IMR-90 (cell line): ENCODE results near the gene SLC25A21. TPM values are rescaled to one million over a fixed set of nuclear protein-coding genes. Genes with fewer than 3 reads are reported as not detected.

Source experiments
- ATAC-seq: fragments of 200-7000 bp; cut with Tn5 transposase; 2 replicates; pipeline ENCODE4 v1.9.1; 2020; ENCODE audit warnings: low read depth, mild to moderate bottlenecking, moderate library complexity
- BruUV-seq: library from RNA; stranded (reverse); fragments of 400-500 nt; replicated peaks from 2 replicates; lab custom pipeline; 2021; lab: Mats Ljungman, UMichigan
- CTCF ChIA-PET: fragments of 300-600 bp; formaldehyde crosslinking; extraction: SDS; loops from one replicate; lab custom pipeline; 2021; ENCODE audit warnings: antibody characterized with exemption; lab: Yijun Ruan, JAX
- POLR2A ChIA-PET: fragments of 300-600 bp; sonication (Branson Sonifier 250); formaldehyde crosslinking; loops from one replicate; lab custom pipeline; 2022; ENCODE audit warnings: antibody characterized with exemption; ENCODE audit not compliant: unreplicated experiment; lab: Charles Lee
- DNase-seq: peaks from one replicate; pipeline ENCODE4 v3.0.0; 2013
- H2AFZ ChIP-seq: replicated peaks from 2 replicates; pipeline ENCODE3; 2013; ENCODE audit warnings: low read length, mild to moderate bottlenecking; ENCODE audit not compliant: poor library complexity
- H2AK5ac ChIP-seq: 2 replicates; pipeline ENCODE4 v1.6.1; 2013; ENCODE audit warnings: low read depth, low read length, inconsistent platforms
- H2AK9ac ChIP-seq: replicated peaks from 2 replicates; pipeline ENCODE3; 2013; ENCODE audit warnings: mild to moderate bottlenecking, low read depth, low read length, moderate library complexity; ENCODE audit not compliant: poor library complexity
- H2BK120ac ChIP-seq: 2 replicates; pipeline ENCODE4 v1.6.1; 2013; ENCODE audit warnings: low read depth, low read length, inconsistent platforms
- H2BK15ac ChIP-seq: 3 replicates; pipeline ENCODE4 v1.6.1; 2013; ENCODE audit warnings: low read depth, low read length, inconsistent platforms
- H2BK20ac ChIP-seq: 2 replicates; pipeline ENCODE4 v1.6.1; 2013; ENCODE audit warnings: low read depth, mild to moderate bottlenecking, inconsistent platforms, low read length, moderate library complexity
- H2BK5ac ChIP-seq: 2 replicates; pipeline ENCODE4 v1.6.1; 2013; ENCODE audit warnings: mild to moderate bottlenecking, low read depth, low read length, inconsistent platforms; ENCODE audit not compliant: poor library complexity, severe bottlenecking
- H3K14ac ChIP-seq: replicated peaks from 2 replicates; pipeline ENCODE4 v1.6.1; 2013; ENCODE audit warnings: low read depth, low read length, inconsistent platforms
- H3K18ac ChIP-seq: 2 replicates; pipeline ENCODE4 v1.6.1; 2013; ENCODE audit warnings: low read depth, low read length, control low read depth
- H3K23ac ChIP-seq: 2 replicates; pipeline ENCODE4 v1.6.1; 2013; ENCODE audit warnings: low read depth, low read length, inconsistent platforms
- H3K27ac ChIP-seq: 2 replicates; pipeline ENCODE4 v1.5.1; 2013; ENCODE audit warnings: mild to moderate bottlenecking, control low read depth, low read length; ENCODE audit not compliant: insufficient read depth
- H3K27me3 ChIP-seq: 2 replicates; pipeline ENCODE4 v1.6.1; 2013; ENCODE audit warnings: low read length; ENCODE audit not compliant: control insufficient read depth, insufficient read depth
- H3K36me3 ChIP-seq: 2 replicates; pipeline ENCODE4 v1.6.1; 2013; ENCODE audit warnings: low read length, mixed read lengths; ENCODE audit not compliant: control insufficient read depth, insufficient read depth
- H3K4ac ChIP-seq: 2 replicates; pipeline ENCODE4 v1.6.1; 2013; ENCODE audit warnings: low read depth, low read length, inconsistent platforms
- H3K4me1 ChIP-seq: 2 replicates; pipeline ENCODE4 v1.6.1; 2013; ENCODE audit warnings: low read length, mixed read lengths; ENCODE audit not compliant: control insufficient read depth, insufficient read depth
- H3K4me2 ChIP-seq: 2 replicates; pipeline ENCODE4 v1.6.1; 2013; ENCODE audit warnings: low read depth, mild to moderate bottlenecking, control low read depth, low read length, moderate library complexity
- H3K4me3 ChIP-seq: 2 replicates; pipeline ENCODE4 v1.5.1; 2013; ENCODE audit warnings: low read depth, mild to moderate bottlenecking, control low read depth, low read length, moderate library complexity; ENCODE audit not compliant: insufficient read depth
- H3K56ac ChIP-seq: 2 replicates; pipeline ENCODE4 v1.6.1; 2013; ENCODE audit warnings: low read length, inconsistent platforms; ENCODE audit not compliant: insufficient read depth; ENCODE audit errors: extremely low read depth
- H3K79me1 ChIP-seq, 2 experiments: 2 replicates each; pipeline ENCODE4 v1.6.1; 2013; ENCODE audit warnings: low read length in 2 of 2, inconsistent platforms in 1 of 2, low read depth in 1 of 2
- H3K9ac ChIP-seq: 2 replicates; pipeline ENCODE4 v1.6.1; 2013; ENCODE audit warnings: low read depth, low read length, control low read depth
- H3K9me1 ChIP-seq: 2 replicates; pipeline ENCODE4 v1.6.1; 2013; ENCODE audit warnings: low read length, inconsistent platforms; ENCODE audit not compliant: insufficient read depth
- H3K9me3 ChIP-seq: 2 replicates; pipeline ENCODE4 v1.6.1; 2013; ENCODE audit warnings: low read length; ENCODE audit not compliant: control insufficient read depth, insufficient read depth
- H4K20me1 ChIP-seq: 2 replicates; pipeline ENCODE4 v1.6.1; 2013; ENCODE audit warnings: low read length, inconsistent platforms; ENCODE audit not compliant: insufficient read depth
- H4K5ac ChIP-seq: 2 replicates; pipeline ENCODE4 v1.6.1; 2013; ENCODE audit warnings: mild to moderate bottlenecking, low read depth, low read length, control low read depth
- H4K8ac ChIP-seq, 2 experiments: 2 replicates each; pipeline ENCODE4 v1.6.1; 2013; ENCODE audit warnings: low read depth in 2 of 2, low read length in 2 of 2, control low read depth in 1 of 2, inconsistent platforms in 1 of 2
- H4K91ac ChIP-seq: 2 replicates; pipeline ENCODE4 v1.6.1; 2013; ENCODE audit warnings: low read depth, low read length, inconsistent platforms; ENCODE audit not compliant: insufficient read depth
- WGBS, 2 experiments: methylation state at CpG; one replicate each; pipeline versions ENCODE4 v1.1.5 to v1.1.7; 2013; ENCODE audit warnings: missing lambda C conversion rate in 2 of 2; ENCODE audit not compliant: insufficient read length in 1 of 2; ENCODE audit errors: extremely low coverage in 2 of 2; 5-methylcytosine and 5-hydroxymethylcytosine counted together
- dilution Hi-C: fragments of 300-500 bp; cut with HindIII; formaldehyde crosslinking; loops from one replicate; pipeline ENCODE4 v1.14.3; 2018; ENCODE audit warnings: low sequenced_read_pairs; ENCODE audit not compliant: unreplicated experiment
- in situ Hi-C: fragments of 300-500 bp; cut with MboI; formaldehyde crosslinking; loops from 3 replicates; pipeline ENCODE4 v1.14.3; 2019; ENCODE audit warnings: low sequenced_read_pairs, inconsistent platforms, mixed read lengths
- intact Hi-C: fragments of 100-400 bp; cut with micrococcal nuclease; formaldehyde crosslinking; loops from 2 replicates; pipeline ENCODE4 v1.10.0; 2022
- polyA plus RNA-seq, 3 experiments: library from polyadenylated mRNA; depleted of rRNA; stranded (reverse); fragments of >200 nt; gene quantifications; 2 replicates each; pipeline ENCODE4 v1.2.3, GENCODE V29; 2012; ENCODE audit warnings: low replicate concordance in 1 of 3
- total RNA-seq: library from RNA; depleted of rRNA; stranded (reverse); fragments of >200 nt; gene quantifications from 2 replicates; pipeline ENCODE4 v1.2.3, GENCODE V29; 2012
- TF ChIP-seq, protein P1 (sequence below): conservative IDR thresholded peaks from 2 replicates; pipeline ENCODE4 v1.5.1; 2012; ENCODE audit warnings: mild to moderate bottlenecking, low read depth, low read length, improper control_type of control experiment

The SLC25A21 gene
- total and polyA plus RNA-seq, 2 of the 4 experiments (the other 2 are of a cell fraction) = 0.62 to 0.90 TPM

GRCh38 chr14:37124614-37125013, 47.8 kb downstream of the SLC25A21 start:
- Histone ChIP-seq H3K27me3 (no peaks in the 10 kb centered on the region), H3K4me2 (no peak overlapping the region), H4K91ac (no peak overlapping the region), H3K9me1 (no peaks in the 10 kb centered on the region), H3K27ac (no peak overlapping the region), H2AK5ac (no peak overlapping the region), H2BK5ac (no peak overlapping the region), H3K36me3 (no peaks in the 10 kb centered on the region), H3K4me3 (no peak overlapping the region), H4K20me1 (no peaks in the 10 kb centered on the region), H3K4ac (no peak overlapping the region), H3K79me1 (no peaks in the 10 kb centered on the region), H3K14ac (no peak overlapping the region), H2BK120ac (no peak overlapping the region), H3K56ac (no peak overlapping the region), H3K4me1 (peaks cover 2% of the 10 kb centered on the region; the same call in 1 of the 2 replicates), H3K23ac (no peak overlapping the region), H2AFZ (no peak overlapping the region), H2BK15ac (no peak overlapping the region), H3K9ac (no peak overlapping the region), H2AK9ac (no peak overlapping the region), H3K18ac (no peak overlapping the region), H3K9me3 (no peaks in the 10 kb centered on the region), H2BK20ac (no peak overlapping the region), H4K8ac (no peak overlapping the region), H4K5ac (no peak overlapping the region)
- TF ChIP-seq, protein P1, sequence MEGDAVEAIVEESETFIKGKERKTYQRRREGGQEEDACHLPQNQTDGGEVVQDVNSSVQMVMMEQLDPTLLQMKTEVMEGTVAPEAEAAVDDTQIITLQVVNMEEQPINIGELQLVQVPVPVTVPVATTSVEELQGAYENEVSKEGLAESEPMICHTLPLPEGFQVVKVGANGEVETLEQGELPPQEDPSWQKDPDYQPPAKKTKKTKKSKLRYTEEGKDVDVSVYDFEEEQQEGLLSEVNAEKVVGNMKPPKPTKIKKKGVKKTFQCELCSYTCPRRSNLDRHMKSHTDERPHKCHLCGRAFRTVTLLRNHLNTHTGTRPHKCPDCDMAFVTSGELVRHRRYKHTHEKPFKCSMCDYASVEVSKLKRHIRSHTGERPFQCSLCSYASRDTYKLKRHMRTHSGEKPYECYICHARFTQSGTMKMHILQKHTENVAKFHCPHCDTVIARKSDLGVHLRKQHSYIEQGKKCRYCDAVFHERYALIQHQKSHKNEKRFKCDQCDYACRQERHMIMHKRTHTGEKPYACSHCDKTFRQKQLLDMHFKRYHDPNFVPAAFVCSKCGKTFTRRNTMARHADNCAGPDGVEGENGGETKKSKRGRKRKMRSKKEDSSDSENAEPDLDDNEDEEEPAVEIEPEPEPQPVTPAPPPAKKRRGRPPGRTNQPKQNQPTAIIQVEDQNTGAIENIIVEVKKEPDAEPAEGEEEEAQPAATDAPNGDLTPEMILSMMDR = no peak
- in situ Hi-C loops = no loop called here
- ATAC-seq (no peak), DNase-seq (no peak)
- dilution Hi-C loops = no loop called here
- POLR2A ChIA-PET = no interaction called here
- no CpG with 5 or more reads among the region's 3 CpGs for WGBS, 2 experiments
- BruUV-seq = no TSS peak
- intact Hi-C loops = no loop called here
- CTCF ChIA-PET = interaction anchor here (1.1 kb wide), 1 partner anchor 106 kb away, joined by 4 read pairs; no protein-coding TSS in a partner anchor
